ENCODE data around the gene TRIM2.

The TRIM2 gene

GRCh38 chr4:153291562-153291961 lies 87.3 kb downstream of the TRIM2 start:
- no peak for DNase-seq

DNA sequence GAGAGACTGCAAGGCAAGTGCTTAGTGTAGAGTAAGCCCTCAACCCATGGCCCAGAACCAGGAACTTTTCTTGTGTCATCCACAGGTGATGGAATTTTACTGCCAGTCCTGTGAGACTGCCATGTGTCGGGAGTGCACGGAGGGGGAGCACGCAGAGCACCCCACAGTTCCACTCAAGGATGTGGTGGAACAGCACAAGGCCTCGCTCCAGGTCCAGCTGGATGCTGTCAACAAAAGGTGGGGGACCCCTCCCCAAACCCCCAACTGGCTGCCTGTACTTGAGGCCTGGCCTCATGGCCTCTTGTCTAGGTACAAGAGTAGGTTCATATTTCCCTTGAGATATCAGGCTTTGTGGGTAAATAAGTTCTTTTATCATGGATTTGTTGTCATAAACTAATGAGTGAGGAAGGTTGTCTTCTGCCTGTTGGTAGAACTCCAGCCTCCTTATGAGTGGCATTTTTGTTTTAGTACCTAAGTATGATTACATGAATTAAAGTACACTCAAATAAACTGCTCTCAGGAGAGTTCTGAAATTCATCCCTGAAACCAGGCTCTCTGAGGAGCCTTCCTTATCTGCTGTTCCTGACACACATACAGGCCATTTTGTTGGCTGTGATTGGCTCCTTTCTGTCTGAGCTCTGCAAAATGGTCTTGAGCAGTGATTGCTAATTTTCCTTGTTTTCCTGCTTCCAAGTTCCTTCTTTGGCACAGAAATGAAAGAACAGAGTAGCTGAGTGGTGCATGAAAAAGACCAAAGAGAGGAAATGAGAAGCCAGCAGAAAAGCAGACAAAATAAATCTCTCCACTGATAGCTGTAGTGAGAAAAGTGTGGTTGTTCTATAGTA lies 88.9 kb downstream of the TRIM2 start:
- no peak for DNase-seq

DNA sequence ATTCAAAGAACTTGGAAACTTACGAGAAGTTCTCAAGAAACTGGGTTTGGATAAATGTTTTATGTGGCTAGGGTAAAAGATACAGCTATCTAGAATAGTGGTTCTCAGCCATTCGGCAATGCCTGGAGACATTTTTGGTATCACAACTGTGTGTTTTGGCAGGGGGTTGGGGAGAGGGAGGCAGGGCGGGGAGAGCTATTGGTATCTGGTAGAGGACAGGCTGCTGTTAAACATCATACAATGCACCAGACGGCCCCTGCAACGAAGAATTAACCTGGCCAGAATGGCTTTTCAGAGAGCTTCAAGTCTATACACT lies 89.5 kb downstream of the TRIM2 start:
- no peak for DNase-seq

- no peak for DNase-seq
Observed at GRCh38 chr4:153294631-153295030, 90.4 kb downstream of the TRIM2 start.

GRCh38 chr4:153295131-153295755 lies 91.0 kb downstream of the TRIM2 start:
- no peak for DNase-seq

GRCh38 chr4:153296040-153296823 lies 92.0 kb downstream of the TRIM2 start:
- DNase-seq, result no peak

- no peak for DNase-seq
Observed at GRCh38 chr4:153297116-153297515, 92.9 kb downstream of the TRIM2 start.

DNA sequence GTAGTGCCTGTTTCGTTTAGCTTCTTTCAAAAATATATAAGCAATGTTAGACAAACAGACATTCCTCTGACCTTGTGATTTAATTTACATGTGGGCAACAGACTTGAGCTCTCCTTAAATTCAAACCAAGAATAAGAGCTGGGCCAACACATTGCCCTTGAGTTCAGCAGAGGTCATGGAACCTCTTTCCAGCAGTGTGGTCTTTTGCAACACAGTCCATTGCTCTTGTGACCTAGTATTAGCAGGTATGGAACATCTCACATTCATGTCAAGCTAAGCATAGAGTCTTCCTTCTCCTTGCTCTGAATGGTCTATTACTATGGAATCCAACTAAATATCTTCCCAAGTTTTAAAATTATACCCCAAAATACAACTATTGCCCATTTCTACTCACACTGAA lies 106.5 kb downstream of the TRIM2 start:
- no peak for DNase-seq

- DNase-seq, result no peak
Observed at GRCh38 chr4:153314915-153315314, 110.7 kb downstream of the TRIM2 start.

- DNase-seq, result peak; percentile 68
Observed at GRCh38 chr4:153318696-153319320, 114.6 kb downstream of the TRIM2 start.

- DNase-seq, result no peak
Observed at GRCh38 chr4:153322791-153323190, 118.5 kb downstream of the TRIM2 start.

DNA sequence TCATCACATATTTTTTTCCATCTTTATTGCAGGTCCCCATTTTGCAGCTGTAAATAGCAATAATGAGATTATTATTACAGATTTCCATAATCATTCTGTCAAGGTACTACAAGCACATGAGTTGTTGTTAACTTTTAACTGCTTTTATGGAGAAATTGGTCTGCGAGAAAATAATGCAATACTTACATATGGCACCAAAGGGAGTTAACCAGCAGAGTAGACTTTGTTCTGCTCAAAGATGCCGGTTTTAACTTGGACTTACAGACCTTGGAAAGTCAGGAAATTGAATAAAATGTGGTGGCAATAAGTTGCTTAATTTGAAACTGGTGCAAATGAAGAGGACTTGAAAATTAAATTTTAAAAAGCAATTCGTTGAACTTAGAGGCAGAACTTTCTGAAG lies 119.8 kb downstream of the TRIM2 start:
- no peak for DNase-seq

DNA sequence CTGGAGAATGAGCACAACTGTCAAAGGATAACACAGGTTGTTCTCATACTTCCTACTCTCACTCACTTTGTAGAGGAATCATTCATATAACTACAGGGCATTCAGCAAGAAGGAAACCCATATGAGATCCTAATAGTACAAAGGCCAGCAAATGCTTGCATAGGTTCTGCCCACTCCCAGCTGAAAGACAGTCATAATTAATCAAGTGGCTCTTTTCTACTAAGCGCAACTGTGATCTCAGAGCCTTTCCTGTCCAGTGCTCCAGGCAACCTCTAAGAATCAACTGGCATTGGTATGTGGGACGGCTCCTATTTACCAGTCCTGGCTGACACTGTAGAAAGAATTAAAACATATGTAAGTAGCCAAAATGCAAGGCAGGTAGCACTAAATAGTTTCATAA lies 121.3 kb downstream of the TRIM2 start:
- DNase-seq, result no peak

DNA sequence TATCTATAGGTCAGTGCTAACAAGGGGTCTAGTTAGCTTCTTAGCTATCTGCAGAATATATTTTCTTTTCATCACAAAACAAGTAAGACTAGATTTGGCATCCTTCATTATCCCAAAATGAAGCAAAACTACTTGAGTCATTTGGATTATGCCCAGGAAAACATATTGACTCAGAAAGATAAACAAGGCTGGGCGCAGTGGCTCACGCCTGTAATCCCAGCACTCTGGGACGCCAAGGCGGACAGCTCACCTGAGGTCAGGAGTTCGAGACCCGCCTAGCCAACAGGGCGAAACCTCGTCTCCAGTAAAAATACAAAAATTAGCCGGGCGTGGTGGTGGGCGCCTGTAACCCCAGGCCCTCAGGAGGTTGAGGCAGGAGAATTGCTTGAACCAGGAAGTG lies 122.3 kb downstream of the TRIM2 start:
- DNase-seq, result no peak

DNA sequence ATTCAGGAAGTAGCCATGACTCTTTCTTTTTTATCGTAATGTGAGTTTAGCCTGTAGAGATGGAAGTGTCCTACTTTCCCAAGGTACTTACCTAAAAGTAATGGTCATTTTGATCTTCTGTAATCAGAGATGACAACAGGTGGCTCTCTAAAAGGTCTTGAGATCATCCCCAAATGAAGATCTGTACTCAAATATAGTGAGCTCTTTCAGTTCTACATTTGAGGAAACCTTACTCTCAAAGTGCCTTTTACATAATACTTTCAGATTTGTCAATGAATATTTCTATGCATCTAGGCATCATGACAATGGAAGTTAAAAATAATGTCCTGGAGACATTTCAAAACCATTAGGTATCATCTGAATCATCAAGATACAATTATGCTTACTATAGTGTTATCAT lies 123.0 kb downstream of the TRIM2 start:
- DNase-seq, result no peak

GRCh38 chr4:153332936-153333335 lies 128.7 kb downstream of the TRIM2 start:
- DNase-seq, result no peak

- no peak for DNase-seq
Observed at GRCh38 chr4:153333874-153334273, 129.6 kb downstream of the TRIM2 start.

- DNase-seq, result no peak
Observed at GRCh38 chr4:153335665-153336064, 131.4 kb downstream of the TRIM2 start.

- no peak for DNase-seq
Observed at GRCh38 chr4:153337686-153338085, 133.4 kb downstream of the TRIM2 start.

DNA sequence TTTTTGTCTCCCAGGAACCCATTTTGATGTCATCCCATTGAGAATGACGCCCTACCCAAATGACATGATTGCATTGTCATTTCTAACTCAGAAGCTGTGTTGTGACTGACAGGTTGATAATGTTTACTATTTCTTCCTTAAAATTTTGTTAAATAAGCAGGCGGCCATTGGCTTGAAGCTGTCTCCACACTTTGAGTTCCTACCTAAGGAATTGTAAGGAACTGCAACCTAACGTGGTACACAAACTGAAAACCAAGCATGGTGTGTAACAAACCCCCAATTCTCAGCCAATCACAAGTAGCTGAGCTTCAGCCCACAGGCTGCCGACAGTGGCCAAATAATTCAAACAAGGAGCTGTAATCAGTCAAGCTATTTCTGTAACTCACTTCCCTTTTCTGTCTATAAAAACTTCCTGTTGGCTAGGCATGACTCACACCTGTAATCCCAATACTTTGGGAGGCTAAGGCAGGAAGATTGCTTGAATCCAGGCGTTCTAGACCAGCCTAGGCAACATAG lies 137.4 kb downstream of the TRIM2 start:
- peak; percentile 66 for DNase-seq

DNA sequence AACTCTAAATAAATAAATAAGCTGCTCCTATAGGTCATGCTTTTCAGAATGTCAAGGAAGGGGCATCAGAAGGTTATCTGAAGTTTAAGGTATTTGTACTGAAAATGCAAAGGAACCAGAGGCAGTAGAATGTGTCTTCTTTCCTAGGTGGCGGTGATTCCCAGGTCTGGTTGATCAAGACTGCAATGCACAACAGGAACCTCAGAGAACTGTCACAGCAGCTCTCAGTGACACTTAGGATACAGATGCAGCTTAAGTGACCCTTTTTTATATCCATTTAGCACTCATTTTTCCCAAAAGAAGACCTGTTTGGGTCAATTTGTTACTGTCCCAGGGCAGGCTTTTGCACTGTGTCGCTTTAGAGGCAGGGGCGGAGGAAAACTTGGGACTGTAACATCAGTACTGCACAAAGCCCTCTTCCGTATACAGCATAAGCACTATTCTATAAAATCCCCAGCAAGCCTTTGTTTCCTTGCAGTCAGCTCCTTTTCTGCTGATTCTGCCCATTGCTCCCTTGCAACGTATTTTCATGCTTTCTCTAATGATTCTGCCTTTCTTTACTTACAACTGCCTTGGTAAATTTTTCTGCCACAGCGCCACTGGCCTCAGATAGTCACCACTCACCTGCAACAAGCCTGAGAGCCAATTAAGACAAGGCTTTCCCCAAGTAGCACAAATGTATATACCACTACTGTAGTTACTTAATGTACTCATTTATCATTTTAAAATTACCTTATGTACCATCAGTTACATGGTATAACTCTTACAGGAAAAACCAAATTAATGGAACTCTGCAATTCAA lies 138.7 kb downstream of the TRIM2 start:
- no peak for DNase-seq
